Gastroesophageal sphincter (tissue), 4 donors: Measurements from ENCODE around the gene FITM2. TPM values are rescaled to one million over a fixed set of nuclear protein-coding genes. Genes with fewer than 3 reads are reported as not detected.

Source experiments
- ATAC-seq: fragments of 150-250 bp; one replicate; pipeline ENCODE4 v1.9.1; 2016; ENCODE audit warnings: mild to moderate bottlenecking, moderate library complexity
- H3K27ac ChIP-seq, 4 donors: fragments of 200-600 bp; sonication (generic) in 3 of 4; 1 replicate in 3 of 4; 2 replicates in 1 of 4; pipeline ENCODE4 v1.5.1; 2016 to 2019
- H3K27me3 ChIP-seq: fragments of 200-600 bp; sonication (generic); one replicate; pipeline ENCODE4 v1.5.1; 2019
- H3K36me3 ChIP-seq, 2 donors: fragments of 200-600 bp; sonication (generic); one replicate each; pipeline ENCODE4 v1.5.1; 2019; ENCODE audit warnings: control low read depth in 1 of 2
- H3K4me1 ChIP-seq, 3 donors: fragments of 200-600 bp; sonication (generic); 1 replicate in 2 of 3; 2 replicates in 1 of 3; pipeline ENCODE4 v1.5.1; 2016 to 2019; ENCODE audit warnings: control low read depth in 2 of 3
- H3K4me3 ChIP-seq, 2 donors: fragments of 200-600 bp; sonication (generic); one replicate each; pipeline ENCODE4 v1.5.1; 2019; ENCODE audit warnings: mild to moderate bottlenecking in 1 of 2, moderate library complexity in 1 of 2
- H3K9me3 ChIP-seq, 3 donors: fragments of 200-600 bp; sonication (generic); one replicate each; pipeline ENCODE4 v1.5.1; 2017 to 2019; ENCODE audit warnings: control low read depth in 2 of 3
- CTCF ChIP-seq, 4 experiments: fragments of 200-600 bp in 2 of 4; fragments of 450-650 bp in 2 of 4; sonication (generic) in 1 of 4; IDR thresholded peaks; one replicate each; pipeline ENCODE4 v1.5.1; 2017 to 2019; ENCODE audit warnings: antibody characterized with exemption in 4 of 4, mild to moderate bottlenecking in 2 of 4, moderate library complexity in 2 of 4
- EP300 ChIP-seq: sonication (generic); formaldehyde crosslinking; IDR thresholded peaks from one replicate; pipeline ENCODE4 v1.6.1; 2017; ENCODE audit warnings: antibody characterized with exemption, mild to moderate bottlenecking
- POLR2A ChIP-seq, 2 donors: fragments of 450-650 bp; IDR thresholded peaks; one replicate each; pipeline ENCODE4 v1.6.1; 2017; ENCODE audit warnings: antibody characterized with exemption in 2 of 2, mild to moderate bottlenecking in 2 of 2, moderate library complexity in 1 of 2
- POLR2AphosphoS5 ChIP-seq: sonication (generic); formaldehyde crosslinking; IDR thresholded peaks from one replicate; pipeline ENCODE4 v1.6.1; 2017; ENCODE audit warnings: antibody characterized with exemption
- WGBS, 2 donors: methylation state at CpG; one replicate each; pipeline ENCODE4 v1.1.5; 2018; ENCODE audit warnings: low coverage in 1 of 2; 5-methylcytosine and 5-hydroxymethylcytosine counted together
- small RNA-seq, 4 donors: library from RNA; depleted of rRNA; stranded (forward); fragments of <200 nt; gene quantifications; one replicate each; pipeline ENCODE3, GENCODE V24; 2016
- total RNA-seq, 4 donors: library from RNA; depleted of rRNA; stranded (reverse); fragments of >200 nt; gene quantifications; one replicate each; pipeline ENCODE4 v1.1.0, GENCODE V29; 2016

The FITM2 gene
- total RNA-seq, 4 donors from 2014 or later, result 8.0 to 12.1 (median 9.6) TPM

- ATAC-seq, result no peak
- Histone ChIP-seq H3K27ac (no peak overlapping the region), H3K4me3 (no peak overlapping the region), H3K36me3 (no peaks in the 10 kb centered on the region), H3K27me3 (no peaks in the 10 kb centered on the region), H3K4me1 (no peaks in the 10 kb centered on the region), H3K9me3 (no peaks in the 10 kb centered on the region)
- no peak for TF ChIP-seq POLR2A (IDR thresholded peaks at IDR 0.05)
- no peak for TF ChIP-seq EP300
- no peak for TF ChIP-seq POLR2AphosphoS5
- WGBS, 2 donors, result no CpG with 5 or more reads among the region's 1 CpG
Measured at GRCh38 chr20:44255942-44256341, 55.1 kb downstream of the FITM2 start.

DNA sequence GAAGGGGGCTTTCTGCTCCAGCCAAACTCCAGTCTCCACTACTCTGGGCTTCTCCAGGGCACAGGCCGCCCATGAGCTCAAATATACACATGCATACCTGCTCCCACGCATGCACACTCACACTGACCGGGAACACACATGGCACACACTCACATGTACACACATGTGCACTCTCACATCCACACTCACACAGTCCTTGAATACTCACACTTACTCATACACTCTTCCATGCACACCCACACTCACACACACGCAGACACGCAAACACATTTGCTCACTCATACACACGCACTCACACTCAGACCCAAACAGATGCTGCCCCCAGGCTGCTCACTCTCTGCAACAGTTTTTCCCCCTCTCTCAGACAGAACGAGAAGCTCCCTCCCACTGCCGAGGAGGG, 56.9 kb downstream of the FITM2 start:
- no peaks in the 10 kb centered on the region for H3K9me3 ChIP-seq
- H3K36me3 ChIP-seq, result no peaks in the 10 kb centered on the region
- TF ChIP-seq POLR2A (IDR thresholded peaks at IDR 0.05), result no peak
- TF ChIP-seq CTCF (IDR thresholded peaks at IDR 0.05), result no peak
- no peak overlapping the region for H3K4me3 ChIP-seq
- H3K27ac ChIP-seq, result no peak overlapping the region
- no peaks in the 10 kb centered on the region for H3K4me1 ChIP-seq
- no peaks in the 10 kb centered on the region for H3K27me3 ChIP-seq
- no peak for ATAC-seq
- whole genome bisulfite sequencing, 2 donors, result 72 to 94% methylated on average over 4 to 8 of the region's 8 CpGs

DNA sequence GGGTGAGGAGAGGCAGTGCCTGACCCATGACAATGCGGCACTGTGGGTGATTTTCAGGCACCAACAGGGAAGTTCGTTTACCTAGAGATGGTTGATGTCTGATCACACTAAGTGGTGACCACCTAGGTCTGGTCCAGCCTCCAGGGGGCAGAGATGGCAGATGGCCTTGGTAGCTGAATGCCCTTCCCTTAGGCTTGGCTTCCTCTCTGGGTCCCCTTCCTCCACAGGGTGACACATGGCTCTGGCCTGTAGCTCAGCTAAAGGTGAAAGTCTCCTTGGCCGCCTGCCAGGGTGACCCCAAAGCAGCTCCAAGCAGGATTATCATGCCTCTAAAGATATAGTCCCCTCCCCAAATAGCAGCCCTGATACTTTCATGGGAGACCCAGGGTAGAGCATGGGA, 57.5 kb downstream of the FITM2 start:
- 62 to 67% methylated on average over 2 of the region's 3 CpGs for WGBS, 2 donors
- Histone ChIP-seq H3K27me3 (peaks cover 3% of the 10 kb centered on the region), H3K9me3 (no peaks in the 10 kb centered on the region), H3K4me1 (no peaks in the 10 kb centered on the region), H3K36me3 (no peaks in the 10 kb centered on the region), H3K27ac (no peak overlapping the region), H3K4me3 (no peak overlapping the region)
- no peak for ATAC-seq
- TF ChIP-seq CTCF (IDR thresholded peaks at IDR 0.05) (no peak), POLR2A (IDR thresholded peaks at IDR 0.05) (no peak), POLR2AphosphoS5 (no peak), EP300 (no peak)

Small RNA genes within 50 kb of the gene (small RNA-seq; reads per million reads assigned to genes)
- 0 reads per million in 4 donors for gene RF00019

Other genes with a start within 250 kb of the FITM2 start
- 100 to 1,000 TPM; 173 to 442 (median 242) TPM for gene JPH2, start 124.0 kb downstream of the FITM2 start, total RNA-seq
- 10 to 100 TPM; 47.6 to 97.3 (median 70.3) TPM for gene OSER1, start 100.4 kb downstream of the FITM2 start, total RNA-seq
- under 1 TPM in 1 of 4 donors, not detected in 3; 0.67 TPM for gene GDAP1L1, start 63.9 kb downstream of the FITM2 start, total RNA-seq
- gene R3HDML, start 25.8 kb upstream of the FITM2 start, total RNA-seq, result not detected
- gene HNF4A, start 44.5 kb upstream of the FITM2 start, total RNA-seq, result not detected
- 10 to 100 TPM in 3 of 4 donors, 1 to 10 TPM in 1; 9.2 to 21.8 (median 13.8) TPM for gene TTPAL, start 164.7 kb upstream of the FITM2 start, total RNA-seq
- gene SERINC3, start 210.9 kb upstream of the FITM2 start, total RNA-seq, result 100 to 1,000 TPM; 119 to 140 (median 131) TPM